ENCODE measurements around the gene LAMA5. TPM values are rescaled to one million over a fixed set of nuclear protein-coding genes. Genes with fewer than 3 reads are reported as not detected.

The LAMA5 gene
- polyA plus RNA-seq, 12 donors: 43.3 to 663 (median 58.4) TPM

GRCh38 chr20:62330576-62331317 is 36.4 kb downstream of the LAMA5 start:
- DNase-seq: no peak

GRCh38 chr20:62329389-62330377 is 37.4 kb downstream of the LAMA5 start:
- no peak for DNase-seq

- no peak for DNase-seq
These were observed 38.3 kb downstream of the LAMA5 start for GRCh38 chr20:62328684-62329388.

GRCh38 chr20:62327726-62328495 is 39.2 kb downstream of the LAMA5 start:
- no peak for DNase-seq

GRCh38 chr20:62326959-62327725 is 40.0 kb downstream of the LAMA5 start:
- DNase-seq: no peak

- DNase-seq: no peak
These were observed 40.6 kb downstream of the LAMA5 start for GRCh38 chr20:62326559-62326958.

GRCh38 chr20:62325172-62325905 is 41.8 kb downstream of the LAMA5 start:
- DNase-seq: no peak

- no peak for DNase-seq
These were observed 42.9 kb downstream of the LAMA5 start for GRCh38 chr20:62323980-62324906.

- no peak for DNase-seq
These were observed 43.7 kb downstream of the LAMA5 start for GRCh38 chr20:62323146-62323979.

- DNase-seq: no peak
These were observed 44.5 kb downstream of the LAMA5 start for GRCh38 chr20:62322492-62323041.

GRCh38 chr20:62321975-62322374 is 45.1 kb downstream of the LAMA5 start:
- DNase-seq: no peak

GRCh38 chr20:62321521-62321948 is 45.6 kb downstream of the LAMA5 start:
- DNase-seq: no peak

- DNase-seq: no peak
These were observed 46.3 kb downstream of the LAMA5 start for GRCh38 chr20:62320581-62321354.

GRCh38 chr20:62319346-62319909 is 47.7 kb downstream of the LAMA5 start:
- no peak for DNase-seq

- DNase-seq: no peak
These were observed 48.4 kb downstream of the LAMA5 start for GRCh38 chr20:62318400-62319345.

Measured in muscle of arm (tissue), 12 donors.